ENCODE measurements around the gene SCG3.
"Not testable (repeated sequence)": the region's sequence is repeated elsewhere in the genome, so short reads cannot be mapped to it uniquely, and the experiment has no call there.

SCG3 gene

GRCh38 chr15:51681303-51681963, at the start of gene SCG3:
TSS of gene SCG3 (plus strand) at chr15:51681503. CDS start at chr15:51681756, 253 bp downstream.
- peak; percentile 95 for DNase-seq

DNA sequence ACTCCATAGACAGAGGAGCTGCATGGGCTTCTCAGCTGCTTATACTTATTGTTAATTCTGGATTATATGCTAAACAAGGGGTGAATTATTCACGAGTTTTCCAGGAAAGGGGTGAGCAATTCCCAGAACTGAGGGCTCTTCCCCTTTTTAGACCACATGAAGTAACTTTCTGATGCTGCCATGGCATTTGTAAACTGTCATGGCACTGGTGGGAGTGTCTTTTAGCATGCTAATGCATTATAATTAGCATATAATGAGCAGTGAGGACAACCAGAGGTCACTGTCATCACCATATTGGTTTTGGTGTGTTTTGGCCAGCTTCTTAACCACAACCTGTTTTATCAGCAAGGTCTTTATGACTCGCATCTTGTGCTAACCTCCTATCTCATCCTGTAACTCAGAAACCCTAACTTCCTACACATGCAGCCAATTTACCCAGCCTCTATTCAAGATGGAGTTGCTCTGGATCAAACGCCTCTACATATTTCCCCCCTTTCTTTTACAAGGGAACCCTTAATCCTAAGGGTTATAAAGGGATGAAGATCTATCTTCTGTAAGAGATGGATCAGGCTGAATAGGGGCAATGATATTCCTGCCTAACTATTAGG, 46.6 kb upstream of the SCG3 start:
- no peak for DNase-seq

DNA sequence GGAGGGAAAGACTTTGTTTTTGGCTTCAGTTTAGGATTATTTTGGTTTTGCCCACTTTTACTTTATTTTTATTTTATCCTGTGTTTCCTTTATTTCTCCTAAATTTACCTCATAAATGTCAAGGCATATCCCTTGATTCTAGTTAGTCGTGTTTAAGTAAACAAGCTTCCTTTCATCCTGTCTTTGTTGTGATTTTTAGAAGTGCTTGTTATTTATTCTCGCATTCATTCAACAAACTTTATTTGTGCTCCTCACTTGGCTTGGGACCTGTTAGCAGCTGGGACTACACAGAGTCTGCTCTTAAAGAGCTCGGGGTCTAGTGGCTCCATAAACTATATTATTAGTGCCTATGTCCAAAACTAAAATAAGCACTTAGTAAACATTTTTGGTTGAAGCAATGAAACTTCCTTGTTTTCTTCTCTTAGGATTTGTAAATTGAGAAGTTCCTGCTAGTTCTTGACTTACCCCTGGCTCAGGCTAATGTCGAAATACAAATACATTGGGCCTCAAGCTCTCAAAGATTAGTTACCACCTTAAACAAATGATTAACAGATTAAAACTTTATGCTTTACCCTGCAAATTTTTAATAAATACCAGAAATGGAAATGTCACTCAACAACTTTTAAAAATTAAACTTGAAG, 39.7 kb upstream of the SCG3 start:
- no peak for DNase-seq

DNA sequence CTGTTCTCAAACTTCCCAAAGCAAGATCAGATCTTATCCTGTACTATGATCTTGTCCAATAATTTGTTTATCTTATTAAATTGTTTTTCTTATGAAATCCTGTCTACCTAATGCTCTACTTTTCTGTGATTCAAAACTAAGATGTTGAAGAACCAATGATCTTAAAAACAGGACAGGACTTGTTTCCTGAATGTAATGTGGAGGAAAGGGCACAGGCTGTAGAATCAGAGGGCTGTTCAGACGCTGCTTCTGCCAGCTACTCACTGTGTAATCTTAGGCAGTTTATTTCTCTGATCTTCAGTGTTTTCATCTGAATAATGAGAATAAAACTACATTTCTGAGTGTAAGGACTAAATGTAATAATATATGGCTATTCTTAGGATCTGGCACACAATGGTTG, 38.6 kb upstream of the SCG3 start:
- no peak for DNase-seq

DNA sequence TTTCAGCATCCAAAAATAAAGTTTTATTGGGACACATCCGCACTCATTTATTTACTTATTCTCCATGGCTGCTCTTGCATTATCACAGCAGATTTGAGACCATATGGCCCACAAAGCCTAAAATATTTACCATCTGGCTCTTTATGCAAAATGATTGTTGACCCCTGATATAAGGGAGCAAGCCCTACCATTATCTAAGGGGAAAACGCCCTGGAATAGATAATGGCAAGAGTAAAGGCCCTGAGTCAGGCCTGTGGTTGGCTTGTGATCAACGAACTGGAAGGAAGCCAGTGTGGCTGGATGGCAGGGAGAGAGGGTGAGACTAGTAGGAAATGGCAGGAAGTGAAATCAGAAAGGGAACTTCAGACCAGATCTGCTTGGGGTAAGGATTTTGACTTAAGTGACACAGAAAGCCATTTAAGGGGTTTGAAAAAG, 34.2 kb upstream of the SCG3 start:
- peak; percentile 65 for DNase-seq

DNA sequence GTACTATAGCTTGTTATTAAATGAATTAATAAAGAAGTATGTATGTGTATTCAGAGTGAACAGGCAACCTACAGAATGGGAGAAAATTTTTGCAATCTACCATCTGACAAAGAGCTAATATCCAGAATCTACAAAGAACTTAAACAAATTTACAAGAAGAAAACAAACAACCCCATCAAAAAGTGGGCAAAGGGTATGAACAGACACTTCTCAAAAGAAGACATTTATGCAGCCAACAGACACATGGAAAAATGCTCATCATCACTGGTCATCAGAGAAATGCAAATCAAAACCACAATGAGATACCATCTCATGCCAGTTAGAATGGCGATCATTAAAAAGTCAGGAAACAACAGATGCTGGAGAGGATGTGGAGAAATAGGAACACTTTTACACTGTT, 33.2 kb upstream of the SCG3 start:
- DNase-seq, result not testable (repeated sequence)

DNA sequence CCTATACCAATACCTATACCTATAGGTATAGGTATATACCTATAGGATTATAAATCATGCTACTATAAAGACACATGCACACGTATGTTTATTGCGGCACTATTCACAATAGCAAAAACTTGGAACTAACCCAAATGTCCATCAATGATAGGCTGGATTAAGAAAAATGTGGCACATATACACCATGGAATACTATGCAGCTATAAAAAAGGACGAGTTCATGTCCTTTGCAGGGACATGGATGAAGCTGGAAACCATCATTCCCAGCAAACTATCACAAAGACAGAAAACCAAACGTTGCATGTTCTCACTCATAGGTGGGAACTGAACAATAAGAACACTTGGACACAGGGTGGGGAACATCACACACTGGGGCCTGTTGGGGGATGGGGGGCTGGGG, 32.7 kb upstream of the SCG3 start:
- DNase-seq, result not testable (repeated sequence)

DNA sequence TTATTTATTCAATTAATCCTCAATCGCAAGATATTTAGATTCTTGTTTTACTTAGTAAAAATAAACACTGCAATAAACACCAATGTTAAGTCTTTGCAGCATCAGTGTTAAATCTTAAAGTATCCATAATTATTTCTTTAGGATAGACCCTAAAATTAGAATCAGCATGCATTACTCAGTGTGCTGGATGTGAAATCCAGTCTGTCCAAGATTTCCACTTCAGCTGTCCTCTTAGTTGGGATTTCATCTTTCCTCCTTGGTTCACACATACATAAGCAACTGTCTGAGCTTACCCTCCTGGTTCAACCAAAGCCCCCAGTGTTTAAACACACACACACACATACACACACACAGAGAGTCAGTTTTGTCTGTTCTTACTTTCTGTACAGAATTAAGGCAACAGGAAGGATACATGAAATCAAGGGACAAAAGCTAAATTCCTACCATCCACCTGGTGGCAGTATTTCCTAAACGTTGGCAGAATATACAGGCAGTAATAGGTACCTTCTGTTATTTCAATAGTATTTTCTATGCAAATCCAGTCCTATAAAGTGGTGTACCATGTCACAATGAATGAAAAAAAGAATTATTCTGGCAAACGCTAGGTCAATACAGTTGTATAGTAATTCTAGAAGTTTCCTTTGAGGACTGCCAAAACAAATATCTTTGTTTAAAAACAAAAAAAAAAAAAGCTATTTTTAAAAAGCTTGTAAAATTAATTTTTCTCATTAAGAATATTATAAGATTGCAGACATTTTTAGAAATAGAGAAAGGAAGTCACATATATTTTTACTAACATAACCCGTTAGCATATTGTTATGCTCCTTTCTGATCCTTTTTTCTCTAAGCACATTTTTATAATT, 31.4 kb upstream of the SCG3 start:
- peak; percentile 91 for DNase-seq

DNA sequence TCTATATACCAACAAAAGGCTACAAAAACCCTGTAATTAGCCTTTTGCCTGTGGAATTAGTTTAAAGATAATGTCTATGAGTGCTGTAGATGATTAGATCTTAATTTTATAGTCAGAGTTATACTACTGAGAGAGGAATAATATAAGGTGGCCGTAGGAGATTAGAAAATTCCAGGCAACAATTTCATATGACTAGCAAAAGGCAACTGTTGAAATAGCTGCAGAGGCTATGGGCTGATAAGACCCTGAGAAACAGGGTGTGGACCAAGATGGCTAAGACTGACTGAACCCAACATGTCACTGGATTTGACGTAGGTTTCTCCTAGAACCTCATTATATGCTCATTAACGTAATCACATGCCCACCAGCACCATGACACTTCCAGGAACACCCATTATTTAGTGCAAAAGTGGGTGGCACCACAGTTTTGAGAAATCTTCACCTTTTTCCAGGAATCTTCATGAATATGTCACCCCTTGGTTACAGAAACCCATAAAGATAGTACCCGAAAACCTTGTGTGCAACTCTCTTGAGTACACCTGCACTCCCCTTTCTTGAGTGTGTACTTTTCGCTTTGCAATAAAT, 29.1 kb upstream of the SCG3 start:
- no peak for DNase-seq

- DNase-seq, result not testable (repeated sequence)
Measured at GRCh38 chr15:51655401-51656057, 25.8 kb upstream of the SCG3 start.

GRCh38 chr15:51658664-51659063, 22.6 kb upstream of the SCG3 start:
- DNase-seq, result peak; percentile 11

DNA sequence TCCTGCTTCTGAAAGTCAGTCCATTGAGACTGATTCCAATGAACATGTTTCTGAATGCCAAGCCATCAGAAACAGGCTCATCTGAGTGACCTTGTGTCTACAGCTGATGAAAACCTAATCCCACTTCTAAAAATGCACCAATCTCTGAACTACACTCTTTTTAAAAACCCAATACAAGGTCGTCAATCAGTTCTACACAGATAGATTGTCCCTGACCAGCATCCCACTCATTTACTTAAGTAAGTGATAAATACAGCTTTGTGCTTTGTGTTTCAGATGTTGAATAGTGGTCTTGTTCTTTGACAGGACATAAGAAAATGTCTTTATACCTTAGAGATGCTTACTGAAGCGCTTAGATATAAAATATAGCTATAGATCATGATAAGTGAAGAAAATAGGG, 20.2 kb upstream of the SCG3 start:
- DNase-seq, result no peak

DNA sequence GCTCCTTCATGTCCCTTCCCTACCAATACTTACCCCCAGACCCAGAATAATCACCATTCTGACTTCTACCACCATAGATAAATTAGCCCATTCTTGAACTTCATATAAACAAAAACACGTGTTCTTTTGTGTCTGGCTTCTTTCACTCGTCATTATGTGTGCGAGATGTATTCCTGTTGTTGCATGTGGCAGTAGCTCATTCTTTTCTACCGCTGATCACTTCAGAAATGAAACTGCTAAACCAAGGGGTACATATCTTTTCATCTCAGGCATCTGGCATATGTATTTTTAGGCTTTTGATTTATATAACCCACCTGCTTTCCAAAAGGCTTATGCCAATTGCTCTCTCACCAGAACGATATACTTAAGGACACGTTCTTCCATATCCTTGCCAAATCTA, 13.8 kb upstream of the SCG3 start:
- DNase-seq, result no peak

DNA sequence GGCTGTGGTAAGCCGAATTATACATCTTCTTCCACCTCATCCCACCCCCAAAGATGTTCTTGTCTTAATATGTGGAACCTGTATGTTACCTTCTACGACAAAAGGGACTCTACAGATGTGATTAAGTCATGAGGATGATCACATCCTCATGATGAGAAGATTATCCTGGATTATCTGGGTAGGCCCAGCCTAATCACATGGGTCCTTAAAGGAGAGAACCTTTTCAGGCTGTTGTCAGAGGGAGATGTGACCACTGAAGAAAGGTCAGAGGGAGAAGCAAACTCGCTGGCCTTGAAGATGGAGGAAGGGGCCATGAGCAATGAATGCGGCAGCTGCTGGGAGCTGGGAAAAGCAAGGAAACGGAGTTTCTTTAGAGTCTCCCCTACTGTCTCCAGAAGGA, 12.9 kb upstream of the SCG3 start:
- peak; percentile 94 for DNase-seq

- peak; percentile 23 for DNase-seq
Measured at GRCh38 chr15:51669381-51669780, 11.9 kb upstream of the SCG3 start.

- peak; percentile 95 for DNase-seq
Measured at GRCh38 chr15:51672155-51672687, 9.1 kb upstream of the SCG3 start.

DNA sequence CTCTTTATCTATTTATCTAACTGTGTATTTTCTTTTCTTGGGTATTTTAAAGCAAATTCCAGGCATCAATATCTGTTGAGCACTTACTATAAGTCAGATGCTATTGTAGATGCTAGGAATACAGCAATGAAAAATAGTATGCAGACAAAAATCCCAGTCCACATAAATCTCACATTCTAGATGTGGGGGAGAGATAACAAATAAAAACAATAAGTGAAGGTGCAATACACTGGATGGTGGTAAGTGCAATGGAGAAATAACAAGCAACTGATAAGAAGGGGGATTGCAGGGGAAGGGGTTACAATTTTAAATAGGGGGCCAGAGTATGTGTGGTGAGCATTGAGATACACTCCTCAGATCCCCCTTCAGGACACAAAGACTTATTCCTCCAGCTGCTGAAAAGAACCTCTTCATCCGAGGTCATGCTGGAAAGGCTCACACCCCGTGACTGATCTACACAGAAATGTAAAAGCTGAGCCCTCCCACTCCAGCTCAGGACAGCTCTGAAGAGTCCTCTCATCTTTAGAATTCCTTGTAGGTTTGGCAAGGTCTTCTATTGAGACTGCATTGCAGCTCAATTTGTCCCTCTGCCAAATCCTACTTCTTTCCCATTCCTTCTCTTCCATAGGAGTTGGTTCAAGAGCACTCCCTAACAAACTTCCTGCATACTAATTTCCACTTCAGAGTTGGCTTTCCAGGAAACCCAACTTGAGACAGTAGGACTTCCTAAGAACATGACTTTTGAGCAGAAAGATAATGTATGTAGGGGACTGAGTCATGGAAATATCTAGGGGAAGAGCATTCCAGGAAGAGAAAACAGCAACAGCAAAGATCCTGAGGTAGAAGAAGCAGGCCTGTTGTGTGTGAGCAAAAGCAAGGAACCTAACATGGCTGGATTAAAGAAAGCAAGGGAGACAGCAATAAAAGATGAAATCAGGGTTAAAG, 8.1 kb upstream of the SCG3 start:
- DNase-seq, result peak; percentile 25

DNA sequence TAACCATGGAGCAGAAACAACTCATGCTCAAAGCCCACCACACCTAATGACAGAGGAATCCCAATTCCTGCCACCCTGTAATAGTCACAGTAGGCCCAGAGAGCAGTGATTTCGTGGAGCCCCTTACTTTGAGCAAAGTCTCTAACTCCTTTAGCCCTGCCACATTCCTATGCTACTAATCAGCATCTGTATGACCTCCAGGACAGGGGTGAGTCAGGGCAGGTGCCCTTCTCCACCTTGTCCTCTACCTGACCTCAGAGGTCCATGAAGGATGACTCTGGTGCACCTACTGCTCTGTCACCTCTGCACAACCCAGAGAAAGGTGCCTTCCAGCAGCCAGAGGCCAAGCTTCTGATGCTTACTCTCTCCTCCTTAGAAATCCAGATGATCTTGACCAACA, 6.1 kb upstream of the SCG3 start:
- no peak for DNase-seq

- no peak for DNase-seq
Measured at GRCh38 chr15:51677021-51677420, 4.3 kb upstream of the SCG3 start.

DNA sequence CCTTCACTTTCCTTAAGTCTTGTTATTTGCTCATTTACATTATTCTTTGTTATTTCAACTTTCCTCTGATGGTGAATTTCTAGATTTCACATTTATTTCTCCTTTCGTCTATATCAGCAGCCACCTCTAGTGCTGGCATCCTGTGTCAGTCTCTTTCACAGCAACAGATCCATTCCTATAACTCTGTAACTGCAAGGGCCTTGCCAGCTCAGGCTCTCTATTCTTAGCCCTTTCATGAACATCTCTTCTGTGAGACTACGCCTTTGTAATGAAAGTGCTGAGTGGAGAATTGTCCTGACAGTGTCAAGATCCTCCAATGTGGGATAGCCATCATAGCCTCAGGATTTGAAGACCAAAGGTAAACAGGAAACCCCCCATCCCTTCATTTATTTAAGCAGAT, 3.9 kb upstream of the SCG3 start:
- no peak for DNase-seq

- DNase-seq, result no peak
Measured at GRCh38 chr15:51678096-51678495, 3.2 kb upstream of the SCG3 start.

Measured in NCI-H82 (cell line).